Stimulated activated CD8-positive, alpha-beta memory T cell treated with anti-CD3 and anti-CD28 coated beads, Interleukin-4, amount 100 ng/mL, for 48 hours (primary cell): ENCODE results near the gene TMIGD2.
"Not testable (repeated sequence)": the region's sequence is repeated elsewhere in the genome, so short reads cannot be mapped to it uniquely, and the experiment has no call there.

ENCODE experiments used
- DNase-seq: peaks from one replicate; pipeline ENCODE4 v3.0.0-alpha.2; 2020

Gene TMIGD2, protein sequence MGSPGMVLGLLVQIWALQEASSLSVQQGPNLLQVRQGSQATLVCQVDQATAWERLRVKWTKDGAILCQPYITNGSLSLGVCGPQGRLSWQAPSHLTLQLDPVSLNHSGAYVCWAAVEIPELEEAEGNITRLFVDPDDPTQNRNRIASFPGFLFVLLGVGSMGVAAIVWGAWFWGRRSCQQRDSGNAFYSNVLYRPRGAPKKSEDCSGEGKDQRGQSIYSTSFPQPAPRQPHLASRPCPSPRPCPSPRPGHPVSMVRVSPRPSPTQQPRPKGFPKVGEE

DNA sequence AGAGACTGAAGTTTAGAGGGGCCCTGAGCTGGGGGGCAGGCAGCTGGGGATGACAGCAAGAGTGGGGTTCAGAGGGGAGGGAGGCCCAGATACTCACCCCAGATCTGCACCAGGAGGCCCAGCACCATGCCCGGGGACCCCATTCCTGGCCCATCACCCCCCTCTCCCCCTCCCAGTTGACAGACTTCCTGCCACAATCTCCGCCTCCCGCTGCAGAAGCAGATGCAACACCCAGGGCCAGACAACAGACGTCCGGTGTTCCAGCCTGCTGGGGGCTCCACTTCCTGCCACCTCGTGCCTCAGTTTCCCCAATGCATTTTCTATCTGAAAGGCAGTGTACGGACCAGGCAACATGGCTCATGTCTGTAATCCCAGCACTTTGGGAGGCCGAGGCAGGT lies at the start of gene TMIGD2:
TMIGD2 (minus strand) TSS at position 147 of the 398 bp plus-strand sequence; CDS start at position 143, 4 bp downstream.
- no peak for DNase-seq

DNA sequence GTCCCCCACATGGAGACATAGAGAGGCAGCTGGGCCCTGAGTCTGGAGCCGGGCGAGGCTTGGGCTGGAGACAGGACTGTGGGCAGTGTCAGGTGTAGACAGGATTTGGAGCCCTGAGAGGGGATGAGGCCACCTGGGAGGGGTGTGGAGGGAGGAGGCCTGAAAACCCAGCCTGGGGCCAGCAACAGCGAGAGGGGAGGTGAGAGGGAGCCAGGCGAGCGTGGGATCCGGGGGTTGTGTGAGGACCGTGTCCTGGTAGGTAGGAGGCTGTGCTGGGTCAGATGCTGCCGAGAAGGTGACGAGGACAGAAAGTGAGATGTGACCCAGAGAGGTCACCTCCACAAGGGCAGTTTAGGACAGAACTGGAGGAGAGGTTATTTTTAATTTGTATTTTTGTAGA lies 48.5 kb upstream of the TMIGD2 start:
- no peak for DNase-seq

DNA sequence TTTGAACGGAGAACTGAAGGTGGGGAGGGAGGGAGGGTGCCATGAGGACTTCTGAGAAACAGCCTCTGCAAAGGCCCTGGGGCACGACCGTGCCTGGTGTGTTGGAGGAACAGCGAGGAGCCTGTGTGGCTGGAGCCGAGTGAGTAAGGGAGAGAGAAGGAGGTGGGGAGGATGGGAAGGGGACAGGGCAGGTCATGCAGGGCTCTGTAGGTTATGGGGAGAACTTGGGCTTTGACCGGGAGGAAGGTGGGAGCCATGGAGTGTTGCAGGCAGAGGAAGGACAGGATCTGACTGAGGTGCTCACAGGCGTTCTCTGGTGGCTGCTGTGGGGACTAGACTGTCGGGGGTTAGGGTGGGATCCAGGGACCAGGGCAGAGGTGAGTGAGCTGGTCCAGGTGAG lies 47.9 kb upstream of the TMIGD2 start:
- no peak for DNase-seq

DNA sequence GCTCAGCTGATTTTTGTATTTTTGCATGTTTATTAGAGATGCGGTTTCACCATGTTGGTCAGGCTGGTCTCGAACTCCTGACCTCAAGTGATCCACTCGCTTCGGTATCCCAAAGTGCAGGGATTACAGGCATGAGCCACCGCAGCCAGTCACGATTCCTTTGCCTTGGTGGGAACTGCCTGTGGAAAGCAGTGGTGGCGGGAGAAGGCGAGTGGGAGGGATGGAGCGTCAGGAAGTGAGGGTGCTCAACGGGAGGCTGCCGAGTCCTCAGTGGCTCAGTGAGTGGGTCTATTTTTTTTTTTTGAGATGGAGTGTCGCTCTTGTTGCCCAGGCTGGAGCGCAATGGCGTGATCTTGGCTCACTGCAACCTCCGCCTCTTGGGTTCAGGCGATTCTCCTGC lies 47.0 kb upstream of the TMIGD2 start:
- DNase-seq: not testable (repeated sequence)

DNA sequence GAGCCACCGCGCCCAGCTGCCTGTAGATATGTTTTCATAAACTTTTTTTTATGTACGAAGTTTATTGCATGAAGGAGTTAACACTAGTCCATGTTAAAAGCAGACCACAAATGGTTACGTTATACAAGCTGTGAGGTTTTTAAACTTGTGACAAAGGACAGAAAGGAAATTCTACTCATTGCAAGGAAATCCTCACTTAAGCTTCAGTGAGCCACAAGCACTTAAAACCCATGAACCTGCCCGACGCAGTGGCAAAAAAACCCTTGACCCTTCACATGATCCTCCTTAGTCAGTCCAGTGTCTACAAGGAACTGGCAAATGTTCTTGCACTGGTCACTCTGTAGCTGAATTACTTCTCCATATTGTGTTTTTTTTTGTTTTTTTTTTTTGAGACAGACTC lies 45.3 kb upstream of the TMIGD2 start:
- no peak for DNase-seq

DNA sequence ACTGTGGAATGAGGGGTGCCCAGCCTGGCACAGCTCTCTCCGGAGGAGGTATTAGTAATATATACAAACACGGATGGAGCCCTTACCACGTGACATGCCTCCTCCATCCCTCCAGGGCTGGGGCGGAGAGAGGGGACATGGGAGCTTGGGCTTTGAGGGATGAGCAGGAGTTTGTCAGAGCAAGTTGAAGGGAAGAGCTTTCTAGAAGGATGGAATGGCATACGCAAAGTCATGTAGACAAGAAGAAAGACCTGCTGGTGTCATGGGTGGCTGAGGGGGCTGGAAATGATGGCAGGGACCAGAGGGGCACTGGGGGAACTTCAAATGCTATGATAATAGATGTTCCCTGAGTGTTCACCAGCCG lies 43.8 kb upstream of the TMIGD2 start:
- no peak for DNase-seq

DNA sequence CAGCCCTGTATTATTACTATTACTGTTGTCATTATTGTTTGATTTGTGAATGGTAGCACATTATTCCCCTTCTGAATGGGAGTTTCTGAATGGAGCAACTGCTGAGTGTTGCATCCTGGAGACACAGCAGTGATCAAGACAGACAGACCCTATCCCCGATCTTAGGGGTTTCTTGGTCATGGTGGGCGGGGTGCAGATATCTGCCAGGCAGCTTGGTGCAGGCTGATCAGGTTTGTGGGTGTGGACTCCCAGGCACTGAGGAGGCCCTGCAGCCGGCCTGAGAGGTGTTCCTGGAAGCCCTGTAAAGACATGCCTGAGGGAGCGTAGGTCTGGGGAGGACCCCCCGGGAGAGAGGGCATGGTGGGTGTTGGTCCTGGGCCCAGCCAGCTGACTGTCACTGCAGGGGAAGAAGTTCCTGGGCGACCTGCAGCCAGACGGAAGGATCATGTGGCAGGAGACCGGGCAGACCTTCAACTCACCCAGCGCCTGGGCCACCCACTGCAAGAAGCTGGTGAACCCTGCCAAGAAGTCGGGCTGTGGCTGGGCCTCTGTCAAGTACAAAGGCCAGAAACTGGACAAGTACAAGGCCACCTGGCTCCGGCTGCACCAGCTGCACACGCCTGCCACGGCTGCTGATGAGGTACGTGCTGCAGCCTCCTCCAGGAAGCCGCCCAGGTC lies 43.3 kb upstream of the TMIGD2 start:
- DNase-seq: no peak

DNA sequence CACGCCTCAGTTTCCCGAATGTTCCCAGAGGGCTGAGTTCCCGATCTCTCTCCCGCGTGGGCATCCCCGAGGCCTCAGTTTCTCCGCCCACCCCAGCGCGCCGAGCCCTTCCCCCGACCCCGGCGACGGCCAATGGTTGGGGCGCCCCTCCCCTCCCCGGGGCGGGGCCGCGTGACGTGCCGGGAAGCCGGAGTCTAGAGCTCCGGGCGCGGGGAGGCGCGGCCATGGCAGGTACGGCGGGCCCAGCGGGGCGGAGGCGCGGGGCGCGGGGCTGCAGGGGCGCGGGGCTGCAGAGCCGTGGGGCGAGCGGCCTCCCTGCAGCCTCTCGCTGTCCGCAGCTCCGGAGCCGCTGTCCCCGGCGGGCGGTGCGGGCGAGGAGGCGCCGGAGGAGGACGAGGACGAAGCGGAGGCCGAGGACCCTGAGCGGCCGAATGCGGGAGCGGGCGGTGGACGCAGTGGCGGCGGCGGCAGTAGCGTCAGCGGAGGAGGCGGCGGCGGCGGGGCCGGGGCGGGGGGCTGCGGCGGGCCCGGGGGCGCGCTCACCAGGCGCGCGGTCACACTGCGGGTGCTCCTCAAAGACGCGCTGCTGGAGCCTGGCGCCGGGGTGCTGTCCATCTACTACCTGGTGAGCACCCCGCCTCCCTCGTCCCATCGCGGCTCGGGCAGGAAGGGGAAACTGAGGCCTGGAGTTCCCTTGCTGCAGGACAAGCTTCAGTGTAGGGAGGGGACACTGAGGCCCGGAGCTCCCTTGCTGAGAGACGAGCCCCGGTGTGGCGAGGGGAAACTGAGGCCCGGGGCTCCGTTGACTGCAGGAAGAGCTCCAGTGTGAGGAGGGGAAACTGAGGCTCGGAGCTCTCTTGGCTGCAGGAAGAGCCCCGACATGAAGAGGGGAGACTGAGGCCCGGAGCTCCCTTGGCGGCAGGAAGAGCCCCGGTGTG lies 41.5 kb upstream of the TMIGD2 start, which contains the start of gene MPND:
MPND (plus strand) TSS at position 193 of the 938 bp plus-strand sequence; CDS start at position 225, 32 bp downstream.
- peak; percentile 96 for DNase-seq

DNA sequence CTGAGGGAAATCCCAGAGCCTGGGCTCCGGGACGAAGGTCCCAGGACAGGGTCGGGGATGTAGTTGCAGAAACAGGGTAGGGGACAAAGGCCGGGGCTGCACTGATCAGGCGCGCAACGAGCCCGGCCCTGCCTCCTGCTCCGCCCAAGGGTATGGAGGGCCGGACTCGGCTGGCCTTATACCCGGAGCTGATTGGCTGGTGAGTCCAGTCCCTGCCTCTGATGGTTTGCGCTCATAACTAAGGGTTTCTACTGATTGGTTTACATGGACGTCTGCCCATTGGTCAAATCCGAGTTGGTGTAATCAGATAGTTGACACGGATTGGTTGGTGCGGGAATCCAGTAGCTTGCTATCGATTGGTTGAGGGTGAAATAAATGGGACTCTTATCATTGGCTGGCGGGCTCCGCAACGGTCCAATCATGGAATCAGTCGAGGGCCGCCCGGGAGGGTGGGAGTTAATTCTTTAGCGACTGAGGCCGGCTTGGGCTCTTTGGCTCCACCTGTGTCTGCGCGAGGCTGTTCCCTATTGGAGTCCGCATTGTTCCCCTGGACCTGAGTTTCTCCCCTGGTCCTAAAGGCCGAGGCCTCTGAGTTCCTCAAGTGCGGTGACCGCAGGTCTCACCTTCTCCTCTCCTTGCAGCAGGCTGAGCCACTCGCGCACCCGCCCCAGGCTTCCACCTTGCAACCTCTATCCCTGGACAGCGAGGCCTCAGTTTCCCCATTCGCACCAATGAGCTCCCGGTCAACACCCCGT lies 40.6 kb upstream of the TMIGD2 start:
- DNase-seq: peak; percentile 92

DNA sequence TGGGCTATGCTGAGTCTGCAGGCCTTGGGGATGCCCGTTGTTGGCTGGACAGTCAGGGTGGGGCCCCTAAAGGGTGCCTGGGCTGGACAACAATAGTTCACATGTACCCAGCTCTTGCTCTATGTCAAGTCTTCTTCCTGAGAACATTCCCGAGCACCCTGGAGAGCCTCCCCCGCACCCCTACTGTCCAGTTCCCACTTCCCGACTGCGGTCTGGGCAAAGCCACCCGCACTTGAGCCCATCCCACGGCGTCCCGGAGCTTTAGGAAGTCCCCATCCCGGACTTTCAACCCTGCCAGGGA lies 40.1 kb upstream of the TMIGD2 start:
- DNase-seq: no peak

DNA sequence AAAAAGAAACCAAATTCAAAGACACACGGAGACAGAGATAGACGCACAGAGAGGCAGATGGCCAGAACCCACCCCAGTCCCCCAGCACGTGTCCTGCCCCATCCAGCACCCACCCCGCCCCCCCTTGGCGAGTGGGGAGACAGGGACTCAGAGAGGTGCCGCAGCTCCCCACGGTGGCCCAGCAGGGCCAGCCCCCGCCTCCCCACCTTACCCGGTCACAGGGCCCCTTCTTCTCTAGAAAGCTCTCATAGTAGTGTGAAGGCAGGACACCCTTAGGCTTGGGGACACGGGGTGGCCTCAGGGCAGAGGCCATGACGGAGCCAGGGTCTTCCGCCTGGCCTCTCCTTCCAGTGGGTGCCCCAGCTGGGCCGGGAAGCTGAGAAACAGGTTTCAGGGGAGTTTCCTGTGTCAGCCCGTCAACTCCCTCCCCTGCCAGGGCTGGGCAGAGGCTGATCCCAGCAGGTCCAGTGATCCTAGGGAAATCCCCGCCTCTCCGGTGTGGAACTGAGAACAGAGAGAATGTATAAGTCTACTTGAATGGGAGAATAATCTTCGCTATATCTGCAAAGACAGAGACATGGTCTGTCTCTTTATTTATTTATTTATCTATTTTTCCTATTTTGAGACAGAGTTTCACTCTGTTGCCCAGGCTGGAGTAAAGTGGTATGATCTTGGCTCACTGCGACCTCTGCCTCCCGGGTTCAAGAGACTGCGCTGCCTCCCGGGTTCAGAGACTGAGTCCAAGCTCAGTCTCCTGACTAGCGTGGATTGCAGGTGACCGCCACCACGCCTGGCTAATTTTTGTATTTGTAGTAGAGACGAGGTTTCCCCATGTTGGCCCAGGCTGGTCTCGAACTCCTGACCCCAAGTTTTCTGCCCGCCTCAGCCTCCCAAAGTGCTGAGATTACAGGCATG lies 36.5 kb upstream of the TMIGD2 start, which contains the start of gene STAP2:
STAP2 (minus strand) TSS at position 387 of the 915 bp plus-strand sequence; CDS start at position 313, 74 bp downstream.
- DNase-seq: peak; percentile 40

DNA sequence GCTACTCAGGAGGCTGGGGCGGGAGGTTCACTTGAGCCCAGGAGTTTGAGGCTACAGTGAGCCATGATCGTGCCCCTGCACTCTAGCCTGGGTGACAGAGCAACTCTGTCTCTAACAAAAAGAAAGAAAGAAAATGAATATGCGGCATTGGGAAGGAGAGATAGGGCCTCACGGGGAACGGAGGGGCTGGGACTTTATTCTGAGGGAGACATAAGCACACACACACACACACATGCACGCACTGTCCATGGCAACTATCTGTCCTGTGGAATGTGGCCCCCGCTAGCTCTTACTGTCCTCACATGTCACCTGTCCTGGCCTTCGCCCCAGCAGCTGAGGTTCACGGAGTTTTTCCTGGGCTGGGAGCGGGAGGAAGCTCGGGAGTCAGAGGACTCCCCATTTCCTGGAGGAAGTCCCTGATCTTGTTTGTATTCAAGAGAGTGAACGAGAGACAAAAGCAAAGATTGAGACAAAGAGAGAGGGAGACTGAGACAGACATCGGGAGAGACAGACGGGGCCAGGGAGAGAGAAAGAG lies 35.8 kb upstream of the TMIGD2 start:
- DNase-seq: no peak

DNA sequence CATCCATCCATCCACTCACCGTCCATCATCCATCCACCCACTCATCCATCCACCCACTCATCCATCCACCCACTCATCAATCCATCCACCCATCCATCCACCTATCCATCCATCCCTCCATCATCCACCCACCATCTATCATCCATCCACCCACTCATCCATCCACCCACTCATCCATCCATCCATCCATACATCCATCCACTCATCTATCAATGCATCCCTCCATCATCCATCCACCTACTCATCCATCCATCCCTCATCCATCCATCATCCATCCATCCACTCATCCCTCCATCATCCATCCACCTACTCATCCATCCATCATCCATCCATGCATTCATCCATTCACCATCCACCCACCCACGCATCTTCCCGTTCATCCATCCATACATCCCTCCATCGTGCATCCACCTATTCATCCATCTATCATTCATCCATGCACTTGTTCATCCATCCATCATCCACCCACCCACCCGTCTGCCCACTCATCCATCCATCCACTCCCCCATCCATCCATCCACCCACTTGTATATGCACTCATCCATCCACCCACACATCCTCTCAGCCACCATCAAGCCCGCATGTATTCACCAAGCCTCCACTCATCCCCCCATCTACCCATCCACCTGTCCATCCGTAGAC lies 32.9 kb upstream of the TMIGD2 start:
- DNase-seq: no peak

DNA sequence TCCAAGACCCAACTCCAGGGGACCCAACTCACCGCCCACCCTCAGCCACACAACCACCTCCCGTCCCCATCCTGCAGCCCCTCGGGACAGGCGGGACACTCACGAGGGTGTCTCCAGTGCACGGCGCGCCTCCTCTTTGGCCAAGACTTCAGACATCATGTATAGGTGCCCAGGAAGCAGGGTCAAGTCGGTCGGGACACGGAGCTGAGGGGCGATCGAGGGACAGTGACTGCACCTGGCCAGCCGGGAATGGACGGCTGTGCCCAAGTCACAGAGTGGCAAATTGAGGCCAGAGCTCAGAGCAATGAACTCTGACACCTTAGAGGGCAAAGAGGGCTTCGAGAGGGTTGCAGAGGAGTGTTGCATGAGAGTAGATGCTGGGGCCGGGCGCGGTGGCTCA lies 27.7 kb upstream of the TMIGD2 start:
- DNase-seq: no peak

DNA sequence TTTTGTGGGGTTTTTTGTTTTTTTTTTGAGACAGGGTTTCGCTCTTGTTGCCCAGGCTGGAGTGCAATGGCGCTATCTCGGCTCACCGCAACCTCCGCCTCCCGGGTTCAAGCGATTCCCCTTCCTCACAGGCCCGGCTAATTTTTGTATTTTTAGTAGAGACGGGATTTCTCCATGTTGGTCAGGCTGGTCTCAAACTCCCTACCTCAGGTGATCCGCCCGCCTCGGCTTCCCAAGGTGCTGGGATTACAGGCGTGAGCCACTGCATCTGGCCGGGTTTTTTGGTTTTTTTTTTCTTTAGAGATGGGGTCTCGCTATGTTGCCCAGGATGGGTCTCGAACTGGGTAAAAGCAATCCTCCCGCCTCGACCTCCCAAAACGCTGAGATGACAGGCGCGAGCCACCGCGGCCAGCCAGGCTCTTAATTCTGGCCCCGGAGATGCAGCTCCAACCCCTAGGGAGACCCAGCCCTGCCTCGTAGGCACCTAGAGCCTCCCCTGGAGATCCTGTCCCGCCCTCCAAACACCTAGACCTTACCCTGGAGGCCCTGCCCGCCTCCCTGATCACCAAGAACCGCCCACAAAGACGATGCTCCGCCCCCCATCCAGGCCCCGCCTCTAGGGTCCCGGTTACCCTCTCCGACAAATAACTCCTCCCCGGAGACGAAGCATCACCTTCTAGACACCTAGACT lies 26.9 kb upstream of the TMIGD2 start:
- DNase-seq: peak; percentile 85

DNA sequence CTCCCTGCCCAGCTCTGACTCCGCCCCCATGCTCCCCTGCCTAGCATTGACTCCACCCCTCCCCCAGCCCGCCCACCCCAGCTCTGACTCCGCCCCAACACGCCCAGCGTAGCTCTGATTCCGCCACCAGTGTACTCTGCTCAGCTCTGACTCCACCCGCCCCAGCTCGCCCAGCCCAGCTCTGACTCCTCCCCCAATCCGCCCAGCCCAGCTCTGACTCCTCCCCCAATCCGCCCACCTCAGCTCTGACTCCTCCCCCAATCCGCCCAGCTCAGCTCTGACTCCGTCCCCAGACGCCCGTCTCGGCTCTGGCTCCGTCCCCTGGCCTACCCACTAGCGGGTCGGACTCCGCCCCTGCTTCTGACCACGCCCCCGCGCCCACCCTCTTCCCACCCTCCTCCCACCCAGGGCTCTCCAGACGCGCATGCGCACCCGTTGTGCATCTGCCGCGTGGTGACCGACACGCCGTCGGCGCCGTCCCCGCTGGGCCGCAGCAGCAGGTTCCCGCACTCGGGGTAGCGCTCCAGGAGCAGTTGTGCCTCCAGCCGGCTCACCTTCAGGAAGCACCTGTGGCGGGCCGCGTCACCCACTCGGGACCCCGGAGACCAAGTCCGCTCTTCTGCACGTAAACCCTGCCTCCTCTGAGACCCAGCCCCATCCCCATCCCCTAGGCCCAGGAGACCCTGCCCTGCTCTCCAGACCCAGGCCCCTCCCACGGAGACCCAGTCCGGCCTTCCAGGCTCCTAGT lies 26.2 kb upstream of the TMIGD2 start:
- peak; percentile 99 for DNase-seq

DNA sequence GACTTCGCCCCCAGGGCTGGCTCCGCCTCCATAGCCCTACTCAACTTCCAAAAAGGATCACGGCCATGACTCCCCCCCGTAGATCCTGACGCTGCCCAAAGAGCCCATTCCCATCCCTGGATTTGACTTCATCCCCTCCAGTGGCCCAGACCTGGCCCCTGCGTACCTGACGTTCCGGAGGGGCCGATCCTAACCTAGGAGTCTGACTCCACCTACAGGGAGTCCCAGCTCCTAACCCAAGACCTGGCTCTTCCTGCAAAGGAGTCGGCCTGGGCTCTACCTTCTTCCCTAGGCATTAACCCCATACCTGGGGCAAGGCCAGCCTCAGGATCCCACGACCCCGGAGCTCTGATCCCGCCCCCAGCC lies 25.7 kb upstream of the TMIGD2 start:
- no peak for DNase-seq

DNA sequence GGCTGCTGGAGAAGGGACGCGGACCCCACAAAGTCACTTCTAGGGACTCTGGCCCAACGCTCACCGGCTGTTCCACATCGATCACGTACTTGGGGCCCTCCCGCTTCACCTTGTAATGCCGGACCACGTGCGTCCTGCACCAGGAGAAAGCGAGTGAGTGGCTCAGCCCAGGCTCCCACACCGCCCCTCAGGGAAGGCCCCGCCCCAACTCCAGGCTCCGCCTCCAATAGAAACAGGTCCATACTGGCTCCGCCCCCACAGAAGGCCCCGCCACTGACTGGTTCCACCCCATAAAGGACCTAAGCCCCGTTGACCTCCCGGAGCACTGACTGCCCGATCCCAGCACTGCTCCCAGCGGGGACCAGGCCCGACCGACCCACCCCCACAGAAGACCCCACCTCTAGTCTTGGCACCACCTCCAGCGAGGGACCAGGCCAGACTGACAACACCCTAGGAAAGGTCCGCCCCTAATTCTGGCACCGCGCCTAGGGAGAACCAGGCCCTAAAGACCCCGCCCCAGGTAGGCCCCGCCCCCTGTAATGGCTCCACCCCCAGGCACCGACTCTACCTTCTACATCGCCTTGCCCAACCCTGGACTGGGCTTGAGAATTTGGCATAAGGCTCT lies 25.2 kb upstream of the TMIGD2 start:
- peak; percentile 94 for DNase-seq

DNA sequence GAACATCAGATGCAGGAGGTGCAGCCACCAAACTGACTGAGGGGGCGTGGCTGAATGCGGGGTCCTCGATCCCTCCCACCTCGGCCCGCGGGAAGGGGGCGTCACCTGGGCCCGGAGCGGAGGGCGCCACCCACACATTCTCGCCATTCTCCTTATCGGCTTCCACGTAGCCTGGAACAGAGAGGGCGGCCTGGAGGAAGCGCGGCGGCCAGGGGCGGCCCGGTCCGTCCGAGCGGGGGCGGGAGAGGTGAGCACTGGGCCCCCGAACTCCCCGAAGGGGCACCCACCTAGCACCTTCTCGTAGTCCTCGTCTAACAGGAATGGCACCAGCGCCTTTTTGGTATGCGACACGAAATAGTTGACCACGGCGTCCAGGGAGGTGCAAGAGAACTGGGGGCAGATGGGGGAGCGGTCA lies 24.7 kb upstream of the TMIGD2 start:
- peak; percentile 51 for DNase-seq
